Glutamatergic neuron (in vitro differentiated cells): ENCODE results near the gene RUVBL2. TPM values are rescaled to one million over a fixed set of nuclear protein-coding genes. Genes with fewer than 3 reads are reported as not detected.

Source experiments
- DNase-seq: peaks from one replicate; pipeline ENCODE4 v3.0.0; 2022
- H3K27ac Mint-ChIP-seq: one replicate; pipeline ENCODE4 v1.8.0; 2020; ENCODE audit warnings: mild to moderate bottlenecking, mixed read lengths, inconsistent platforms; ENCODE audit not compliant: unreplicated experiment
- H3K27me3 Mint-ChIP-seq: one replicate; pipeline ENCODE4 v1.8.0; 2020; ENCODE audit warnings: mild to moderate bottlenecking, moderate library complexity, mixed read lengths, inconsistent platforms; ENCODE audit not compliant: unreplicated experiment
- H3K36me3 Mint-ChIP-seq: one replicate; pipeline ENCODE4 v1.8.0; 2020; ENCODE audit warnings: mild to moderate bottlenecking, mixed read lengths, inconsistent platforms; ENCODE audit not compliant: unreplicated experiment
- H3K4me1 Mint-ChIP-seq: one replicate; pipeline ENCODE4 v1.8.0; 2020; ENCODE audit warnings: mild to moderate bottlenecking, low read depth, mixed read lengths, inconsistent platforms; ENCODE audit not compliant: unreplicated experiment
- H3K4me3 Mint-ChIP-seq: one replicate; pipeline ENCODE4 v1.8.0; 2020; ENCODE audit warnings: mild to moderate bottlenecking, mixed read lengths, inconsistent platforms; ENCODE audit not compliant: unreplicated experiment
- H3K9me3 Mint-ChIP-seq: one replicate; pipeline ENCODE4 v1.8.0; 2020; ENCODE audit warnings: mild to moderate bottlenecking, moderate library complexity, mixed read lengths, inconsistent platforms; ENCODE audit not compliant: unreplicated experiment
- CTCF ChIP-seq: fragments of 200-600 bp; sonication (generic); IDR thresholded peaks from one replicate; pipeline ENCODE4 v1.5.0; 2021; ENCODE audit not compliant: partially characterized antibody, unreplicated experiment
- long read RNA-seq: library from polyadenylated mRNA; unstranded; transcript quantifications from one replicate; pipeline ENCODE4 v2.0.0, GENCODE V29; 2020; ENCODE audit not compliant: unreplicated experiment
- total RNA-seq: library from RNA; stranded (reverse); fragmentation: NEBNext Ultra II Directional; extraction: Animal tissue kit (Norgen Biotek cat#: 25700); gene quantifications from one replicate; pipeline ENCODE4 v1.2.1, GENCODE V29; 2021; ENCODE audit not compliant: unreplicated experiment

The RUVBL2 gene
- 60.9 TPM for total RNA-seq
- long read RNA-seq, transcript RUVBL2-206 (15 exons, 2,009 nt): major isoform, 79 of 109 reads
- long read RNA-seq, partial matches to known transcripts: 14 of 109 reads
- long read RNA-seq, other reads (novel, unspliced or antisense): 16 of 109 reads

GRCh38 chr19:48993175-48994034, at the start of gene RUVBL2, which contains the start of gene GYS1:
RUVBL2 (plus strand) TSS chr19:48993887; CDS start chr19:48993912, 25 bp downstream.
GYS1 (minus strand) TSS chr19:48993309; CDS start chr19:48993112, 197 bp downstream.
- Mint-ChIP-seq H3K27me3 (no peaks in the 10 kb centered on the region), H3K36me3 (no peaks in the 10 kb centered on the region), H3K9me3 (peaks cover 8% of the 10 kb centered on the region), H3K27ac (peak within 1 kb of the TSS; percentile 93), H3K4me3 (peak within 1 kb of the TSS; percentile 100), H3K4me1 (peaks cover 24% of the 10 kb centered on the region)
- peak; percentile 98 for TF ChIP-seq CTCF
- peak; percentile 100 for DNase-seq

- TF ChIP-seq CTCF: no peak
- no peaks in the 10 kb centered on the region for H3K36me3 Mint-ChIP-seq
- peaks cover 8% of the 10 kb centered on the region for H3K27me3 Mint-ChIP-seq
- H3K9me3 Mint-ChIP-seq: peaks cover 6% of the 10 kb centered on the region
- H3K27ac Mint-ChIP-seq: no peak overlapping the region
- DNase-seq: no peak
- no peak overlapping the region for H3K4me3 Mint-ChIP-seq
- peaks cover 5% of the 10 kb centered on the region for H3K4me1 Mint-ChIP-seq
These were observed 48.3 kb upstream of the RUVBL2 start for GRCh38 chr19:48945415-48945814.

GRCh38 chr19:48945817-48946216, 47.9 kb upstream of the RUVBL2 start:
- no peak for TF ChIP-seq CTCF
- Mint-ChIP-seq H3K27me3 (peaks cover 8% of the 10 kb centered on the region), H3K9me3 (peaks cover 6% of the 10 kb centered on the region), H3K36me3 (no peaks in the 10 kb centered on the region), H3K4me1 (peaks cover 5% of the 10 kb centered on the region), H3K27ac (no peak overlapping the region), H3K4me3 (no peak overlapping the region)
- DNase-seq: no peak

- DNase-seq: no peak
These were observed 47.0 kb upstream of the RUVBL2 start for GRCh38 chr19:48946463-48947257.

More at GRCh38 chr19:48946463-48947257, 47.0 kb upstream of the RUVBL2 start:
- Mint-ChIP-seq H3K4me3 (no peak overlapping the region), H3K27me3 (peaks cover 8% of the 10 kb centered on the region), H3K27ac (no peak overlapping the region), H3K4me1 (peaks cover 5% of the 10 kb centered on the region), H3K9me3 (peaks cover 6% of the 10 kb centered on the region), H3K36me3 (no peaks in the 10 kb centered on the region)
- no peak for TF ChIP-seq CTCF
